Testis (tissue), 3 donors: ENCODE results near the gene TMEM121. TPM values are rescaled to one million over a fixed set of nuclear protein-coding genes. Genes with fewer than 3 reads are reported as not detected.

Source experiments
- DNase-seq: peaks from one replicate; pipeline ENCODE4 v3.0.0-alpha.2; 2019
- H3K27ac ChIP-seq, 2 donors: fragments of 200-600 bp; sonication (generic); one replicate each; pipeline ENCODE4 v1.5.1; 2019
- H3K27me3 ChIP-seq: fragments of 200-600 bp; sonication (generic); one replicate; pipeline ENCODE4 v1.5.1; 2019
- H3K36me3 ChIP-seq: fragments of 200-600 bp; sonication (generic); one replicate; pipeline ENCODE4 v1.5.1; 2017; ENCODE audit warnings: low read depth; ENCODE audit errors: missing control alignments
- H3K4me1 ChIP-seq: fragments of 200-600 bp; sonication (generic); one replicate; pipeline ENCODE4 v1.5.1; 2019
- H3K4me3 ChIP-seq, 2 donors: fragments of 200-600 bp; sonication (generic); one replicate each; pipeline ENCODE4 v1.5.1; 2017 to 2019
- H3K9me3 ChIP-seq: fragments of 200-600 bp; sonication (generic); one replicate; pipeline ENCODE4 v1.5.1; 2017
- CTCF ChIP-seq, 3 experiments: fragments of 450-650 bp in 2 of 3; fragments of 200-600 bp in 1 of 3; sonication (generic) in 1 of 3; IDR thresholded peaks; one replicate each; pipeline ENCODE4 v1.5.1; 2016 to 2019; ENCODE audit warnings: antibody characterized with exemption in 3 of 3, mild to moderate bottlenecking in 2 of 3, moderate library complexity in 1 of 3
- POLR2A ChIP-seq: fragments of 450-650 bp; IDR thresholded peaks from one replicate; pipeline ENCODE4 v1.6.1; 2017; ENCODE audit warnings: antibody characterized with exemption, mild to moderate bottlenecking, moderate library complexity
- WGBS, 2 donors: methylation state at CpG; one replicate each; pipeline ENCODE4 v1.1.5; 2018; 5-methylcytosine and 5-hydroxymethylcytosine counted together
- intact Hi-C: fragments of 100-400 bp; cut with DNase I; formaldehyde crosslinking; loops from one replicate; pipeline ENCODE4 v1.15.1; 2023; ENCODE audit warnings: low total_unique reads
- polyA plus RNA-seq: library from polyadenylated mRNA; stranded (reverse); fragments of 350-450 nt; fragmentation: Illumina TruSeq; extraction: RNeasy Lipid Tissue Mini Kit (QIAGEN cat#74804); gene quantifications from one replicate; pipeline ENCODE4 v1.2.3, GENCODE V29; 2014; ENCODE audit warnings: low read depth, low replicate concordance; ENCODE audit not compliant: insufficient read depth
- total RNA-seq, 2 donors: library from RNA; depleted of rRNA; stranded (reverse); fragments of >200 nt; gene quantifications; one replicate each; pipeline ENCODE4 v1.2.3, GENCODE V29; 2016

Gene TMEM121
- total and polyA plus RNA-seq, 3 donors from 2014 or later: 1.4 to 4.8 (median 3.7) TPM

- peak overlapping the region in 1 of 2 donors; percentile 68 for H3K27ac ChIP-seq
- peak overlapping the region in 1 of 2 donors; percentile 6 for H3K4me3 ChIP-seq
- DNase-seq: peak; percentile 94
- H3K9me3 ChIP-seq: no peaks in the 10 kb centered on the region
- TF ChIP-seq CTCF (IDR thresholded peaks at IDR 0.05) (peak in 1 of 3 experiments; percentile 15), POLR2A (no peak)
- intact Hi-C loops: no loop called here
- H3K36me3 ChIP-seq: no peaks in the 10 kb centered on the region
- H3K4me1 ChIP-seq: peaks cover 40% of the 10 kb centered on the region
- peaks cover 3% of the 10 kb centered on the region for H3K27me3 ChIP-seq
- WGBS, 2 donors: 26 to 29% methylated on average over 4 to 18 of the region's 18 CpGs
These were observed 44.4 kb upstream of the TMEM121 start for GRCh38 chr14:105481886-105482457.

GRCh38 chr14:105482486-105483110 is 43.8 kb upstream of the TMEM121 start:
- no peaks in the 10 kb centered on the region for H3K9me3 ChIP-seq
- no peak overlapping the region for H3K4me3 ChIP-seq
- H3K36me3 ChIP-seq: no peaks in the 10 kb centered on the region
- TF ChIP-seq POLR2A: no peak
- no peak for TF ChIP-seq CTCF (IDR thresholded peaks at IDR 0.05)
- peak overlapping the region in 1 of 2 donors; percentile 68 for H3K27ac ChIP-seq
- 78 to 79% methylated on average over 14 to 18 of the region's 18 CpGs for WGBS, 2 donors
- intact Hi-C loops: no loop called here
- DNase-seq: no peak
- peaks cover 3% of the 10 kb centered on the region for H3K27me3 ChIP-seq
- peaks cover 44% of the 10 kb centered on the region for H3K4me1 ChIP-seq

- DNase-seq: no peak
- Histone ChIP-seq H3K9me3 (no peaks in the 10 kb centered on the region), H3K4me3 (no peak overlapping the region), H3K36me3 (no peaks in the 10 kb centered on the region), H3K27ac (peak overlapping the region in 1 of 2 donors; percentile 68), H3K27me3 (no peaks in the 10 kb centered on the region), H3K4me1 (peaks cover 40% of the 10 kb centered on the region)
- TF ChIP-seq CTCF (IDR thresholded peaks at IDR 0.05) (no peak), POLR2A (no peak)
- WGBS, 2 donors: 71 to 80% methylated on average over 11 to 18 of the region's 18 CpGs
- intact Hi-C loops: no loop called here
These were observed 42.9 kb upstream of the TMEM121 start for GRCh38 chr14:105483300-105484068.

- no peaks in the 10 kb centered on the region for H3K36me3 ChIP-seq
- H3K4me1 ChIP-seq: peaks cover 42% of the 10 kb centered on the region
- DNase-seq: no peak
- H3K27ac ChIP-seq: no peak overlapping the region
- intact Hi-C loops: no loop called here
- H3K27me3 ChIP-seq: no peaks in the 10 kb centered on the region
- no peak overlapping the region for H3K4me3 ChIP-seq
- 78 to 80% methylated on average over 16 to 20 of the region's 20 CpGs for WGBS, 2 donors
- H3K9me3 ChIP-seq: no peaks in the 10 kb centered on the region
- TF ChIP-seq CTCF (IDR thresholded peaks at IDR 0.05) (no peak), POLR2A (no peak)
These were observed 42.0 kb upstream of the TMEM121 start for GRCh38 chr14:105484069-105484996.
